ENCODE results near the gene LLGL2.

GRCh38 chr17:75622076-75622475 is 96.6 kb downstream of the LLGL2 start:
- TF ChIP-seq CTCF (IDR thresholded peaks at IDR 0.05) (no peak), EP300 (IDR thresholded peaks at IDR 0.05) (no peak)
